ENCODE data around the gene BICD1.
"Not testable (repeated sequence)": the region's sequence is repeated elsewhere in the genome, so short reads cannot be mapped to it uniquely, and the experiment has no call there.

BICD1 gene

GRCh38 chr12:32183650-32184049 lies 77.0 kb downstream of the BICD1 start:
- DNase-seq (ENCODE audit: low read depth in 3 of 3, low spot score in 1 of 3) = no peak

GRCh38 chr12:32187127-32187526 lies 80.5 kb downstream of the BICD1 start:
- DNase-seq (ENCODE audit: low read depth in 3 of 3, low spot score in 1 of 3) = not testable (repeated sequence)

GRCh38 chr12:32191445-32191844 lies 84.8 kb downstream of the BICD1 start:
- no peak for DNase-seq (ENCODE audit: low read depth in 3 of 3, low spot score in 1 of 3)

- no peak for DNase-seq (ENCODE audit: low read depth in 3 of 3, low spot score in 1 of 3)
Observed at GRCh38 chr12:32196250-32197198, 89.9 kb downstream of the BICD1 start.

GRCh38 chr12:32197421-32197820 lies 90.8 kb downstream of the BICD1 start:
- no peak for DNase-seq (ENCODE audit: low read depth in 3 of 3, low spot score in 1 of 3)

- DNase-seq (ENCODE audit: low read depth in 3 of 3, low spot score in 1 of 3) = no peak
Observed at GRCh38 chr12:32198555-32198954, 91.9 kb downstream of the BICD1 start.

GRCh38 chr12:32201096-32201495 lies 94.4 kb downstream of the BICD1 start:
- DNase-seq (ENCODE audit: low read depth in 3 of 3, low spot score in 1 of 3) = no peak

GRCh38 chr12:32201976-32202375 lies 95.3 kb downstream of the BICD1 start:
- DNase-seq (ENCODE audit: low read depth in 3 of 3, low spot score in 1 of 3) = no peak

- DNase-seq (ENCODE audit: low read depth in 3 of 3, low spot score in 1 of 3) = no peak
Observed at GRCh38 chr12:32205731-32206130, 99.1 kb downstream of the BICD1 start.

- DNase-seq (ENCODE audit: low read depth in 3 of 3, low spot score in 1 of 3) = no peak
Observed at GRCh38 chr12:32208355-32208754, 101.7 kb downstream of the BICD1 start.

GRCh38 chr12:32211066-32211899 lies 104.6 kb downstream of the BICD1 start:
- no peak for DNase-seq (ENCODE audit: low read depth in 3 of 3, low spot score in 1 of 3)

- no peak for DNase-seq (ENCODE audit: low read depth in 3 of 3, low spot score in 1 of 3)
Observed at GRCh38 chr12:32211900-32212156, 105.2 kb downstream of the BICD1 start.

- DNase-seq (ENCODE audit: low read depth in 3 of 3, low spot score in 1 of 3) = no peak
Observed at GRCh38 chr12:32214723-32215122, 108.1 kb downstream of the BICD1 start.

GRCh38 chr12:32217354-32218310 lies 111.0 kb downstream of the BICD1 start:
- no peak for DNase-seq (ENCODE audit: low read depth in 3 of 3, low spot score in 1 of 3)

GRCh38 chr12:32223941-32224340 lies 117.3 kb downstream of the BICD1 start:
- DNase-seq (ENCODE audit: low read depth in 3 of 3, low spot score in 1 of 3) = no peak

- no peak for DNase-seq (ENCODE audit: low read depth in 3 of 3, low spot score in 1 of 3)
Observed at GRCh38 chr12:32226768-32227167, 120.1 kb downstream of the BICD1 start.

- no peak for DNase-seq (ENCODE audit: low read depth in 3 of 3, low spot score in 1 of 3)
Observed at GRCh38 chr12:32229971-32230612, 123.4 kb downstream of the BICD1 start.

GRCh38 chr12:32230613-32230993 lies 124.0 kb downstream of the BICD1 start:
- DNase-seq (ENCODE audit: low read depth in 3 of 3, low spot score in 1 of 3) = no peak

GRCh38 chr12:32231361-32231760 lies 124.7 kb downstream of the BICD1 start:
- DNase-seq (ENCODE audit: low read depth in 3 of 3, low spot score in 1 of 3) = not testable (repeated sequence)

GRCh38 chr12:32233568-32233967 lies 126.9 kb downstream of the BICD1 start:
- DNase-seq (ENCODE audit: low read depth in 3 of 3, low spot score in 1 of 3) = no peak

- no peak for DNase-seq (ENCODE audit: low read depth in 3 of 3, low spot score in 1 of 3)
Observed at GRCh38 chr12:32235251-32235650, 128.6 kb downstream of the BICD1 start.
